H1 (cell line): ENCODE results near the gene DHX58. TPM values are rescaled to one million over a fixed set of nuclear protein-coding genes. Genes with fewer than 3 reads are reported as not detected.

Experiments used
- CBX5 ChIP-seq: fragments of 300-800, 300-1000 bp; sonication (generic); IDR thresholded peaks from 2 replicates; pipeline ENCODE4 v1.7.1; 2016; ENCODE audit warnings: antibody characterized with exemption, low read length, low read depth
- CHD1 ChIP-seq: IDR thresholded peaks from 2 replicates; pipeline ENCODE4 v1.6.1; 2012; ENCODE audit warnings: low read depth, low read length, improper control_type of control experiment
- CHD7 ChIP-seq: fragments of 300-600 bp; sonication (generic); IDR thresholded peaks from 2 replicates; pipeline ENCODE4 v1.7.1; 2012; ENCODE audit warnings: low read length, moderate library complexity, mild to moderate bottlenecking, inconsistent platforms; ENCODE audit not compliant: insufficient replicate concordance
- CTCF ChIP-seq, 3 experiments: IDR thresholded peaks; 1 replicate in 2 of 3; 2 replicates in 1 of 3; pipeline versions ENCODE4 v1.5.1 to v1.6.1; 2011; ENCODE audit warnings: low read length in 3 of 3, mild to moderate bottlenecking in 3 of 3, inconsistent platforms in 2 of 3, low read depth in 1 of 3, moderate library complexity in 1 of 3; ENCODE audit not compliant: insufficient read depth in 1 of 3; ENCODE audit errors: control extremely low read depth in 1 of 3
- GTF2F1 ChIP-seq: IDR thresholded peaks from 2 replicates; pipeline ENCODE4 v1.6.1; 2012; ENCODE audit warnings: low read depth, low read length, improper control_type of control experiment, borderline replicate concordance
- RFX5 ChIP-seq: IDR thresholded peaks from 2 replicates; pipeline ENCODE4 v1.6.1; 2011; ENCODE audit warnings: low read depth, low read length, improper control_type of control experiment, borderline replicate concordance
- TCF12 ChIP-seq: IDR thresholded peaks from 2 replicates; pipeline ENCODE4 v1.6.1; 2011; ENCODE audit warnings: low read depth, mild to moderate bottlenecking, low read length
- polyA plus RNA-seq, 7 experiments: library from polyadenylated mRNA; depleted of rRNA in 3 of 7; stranded (reverse) in 5 of 7; unstranded in 2 of 7; fragments of >200 nt in 5 of 7; fragments of 200-250 nt in 2 of 7; gene quantifications; 1 replicate in 5 of 7; 2 replicates in 1 of 7; 4 replicates in 1 of 7; pipeline versions ENCODE4 v1.2.1 to v1.2.3, GENCODE V29; 2011 to 2013; ENCODE audit warnings: missing spikeins in 2 of 7, mixed read lengths in 2 of 7
- total RNA-seq: library from RNA; stranded (reverse); fragmentation: NEBNext Ultra II Directional; extraction: Animal tissue kit (Norgen Biotek cat#: 25700); gene quantifications from 2 replicates; pipeline ENCODE4 v1.2.1, GENCODE V29; 2021

DHX58 gene
- total and polyA plus RNA-seq, 2 of the 8 experiments (the other 6 are each of a cell fraction or from before 2014, with no cell fraction given): 5.6 to 9.9 TPM

- TF ChIP-seq CHD7 (no peak), TCF12 (no peak), CTCF (IDR thresholded peaks at IDR 0.05; ENCODE audit: control extremely low read depth in 1 of 3, insufficient read depth in 1 of 3, low read depth in 1 of 3, low read length in 3 of 3) (peak; percentile 95 to 99 (median 98)), GTF2F1 (no peak), CBX5 (no peak), RFX5 (no peak), CHD1 (no peak)
Measured at GRCh38 chr17:42101513-42102292, 10.8 kb downstream of the DHX58 start (continued).
